ENCODE measurements around the gene MINDY2. TPM values are rescaled to one million over a fixed set of nuclear protein-coding genes. Genes with fewer than 3 reads are reported as not detected.

Gene MINDY2
- total and polyA plus RNA-seq, 2 of the 8 experiments (the other 6 are each of a cell fraction or from before 2014, with no cell fraction given), result 3.1 to 25.7 TPM

DNA sequence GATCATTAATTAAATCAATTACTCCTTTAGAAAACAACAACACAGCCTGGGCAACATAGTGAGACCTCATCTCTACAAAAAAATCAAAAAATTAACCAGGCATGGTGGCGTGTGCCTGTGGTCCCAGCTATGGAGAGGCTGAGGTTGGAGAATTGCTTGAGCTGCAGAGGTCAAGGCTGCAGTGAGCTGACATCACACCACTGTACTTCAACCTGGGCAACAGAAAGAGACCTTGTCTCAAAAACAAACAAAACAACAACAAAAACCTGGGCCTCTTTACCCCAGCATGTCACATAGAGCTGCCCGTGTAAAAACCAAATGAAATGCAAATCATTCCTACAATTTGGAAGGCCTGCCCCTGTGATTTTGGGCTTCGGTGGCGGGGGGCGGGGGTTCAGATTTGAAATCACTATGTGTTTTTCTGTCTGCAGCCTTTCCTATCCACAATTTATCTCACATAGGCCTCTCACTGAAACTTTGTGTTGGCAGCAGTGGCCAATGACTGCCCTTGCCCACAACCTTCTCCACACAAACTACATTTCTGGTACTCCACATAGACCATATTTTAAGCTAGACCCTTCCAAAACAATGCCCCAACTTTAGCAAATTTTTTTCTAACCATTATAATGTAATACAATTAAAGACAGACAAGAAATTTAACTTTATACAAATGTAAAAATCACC, 28.1 kb upstream of the MINDY2 start (continued):
- TF ChIP-seq, protein P1, sequence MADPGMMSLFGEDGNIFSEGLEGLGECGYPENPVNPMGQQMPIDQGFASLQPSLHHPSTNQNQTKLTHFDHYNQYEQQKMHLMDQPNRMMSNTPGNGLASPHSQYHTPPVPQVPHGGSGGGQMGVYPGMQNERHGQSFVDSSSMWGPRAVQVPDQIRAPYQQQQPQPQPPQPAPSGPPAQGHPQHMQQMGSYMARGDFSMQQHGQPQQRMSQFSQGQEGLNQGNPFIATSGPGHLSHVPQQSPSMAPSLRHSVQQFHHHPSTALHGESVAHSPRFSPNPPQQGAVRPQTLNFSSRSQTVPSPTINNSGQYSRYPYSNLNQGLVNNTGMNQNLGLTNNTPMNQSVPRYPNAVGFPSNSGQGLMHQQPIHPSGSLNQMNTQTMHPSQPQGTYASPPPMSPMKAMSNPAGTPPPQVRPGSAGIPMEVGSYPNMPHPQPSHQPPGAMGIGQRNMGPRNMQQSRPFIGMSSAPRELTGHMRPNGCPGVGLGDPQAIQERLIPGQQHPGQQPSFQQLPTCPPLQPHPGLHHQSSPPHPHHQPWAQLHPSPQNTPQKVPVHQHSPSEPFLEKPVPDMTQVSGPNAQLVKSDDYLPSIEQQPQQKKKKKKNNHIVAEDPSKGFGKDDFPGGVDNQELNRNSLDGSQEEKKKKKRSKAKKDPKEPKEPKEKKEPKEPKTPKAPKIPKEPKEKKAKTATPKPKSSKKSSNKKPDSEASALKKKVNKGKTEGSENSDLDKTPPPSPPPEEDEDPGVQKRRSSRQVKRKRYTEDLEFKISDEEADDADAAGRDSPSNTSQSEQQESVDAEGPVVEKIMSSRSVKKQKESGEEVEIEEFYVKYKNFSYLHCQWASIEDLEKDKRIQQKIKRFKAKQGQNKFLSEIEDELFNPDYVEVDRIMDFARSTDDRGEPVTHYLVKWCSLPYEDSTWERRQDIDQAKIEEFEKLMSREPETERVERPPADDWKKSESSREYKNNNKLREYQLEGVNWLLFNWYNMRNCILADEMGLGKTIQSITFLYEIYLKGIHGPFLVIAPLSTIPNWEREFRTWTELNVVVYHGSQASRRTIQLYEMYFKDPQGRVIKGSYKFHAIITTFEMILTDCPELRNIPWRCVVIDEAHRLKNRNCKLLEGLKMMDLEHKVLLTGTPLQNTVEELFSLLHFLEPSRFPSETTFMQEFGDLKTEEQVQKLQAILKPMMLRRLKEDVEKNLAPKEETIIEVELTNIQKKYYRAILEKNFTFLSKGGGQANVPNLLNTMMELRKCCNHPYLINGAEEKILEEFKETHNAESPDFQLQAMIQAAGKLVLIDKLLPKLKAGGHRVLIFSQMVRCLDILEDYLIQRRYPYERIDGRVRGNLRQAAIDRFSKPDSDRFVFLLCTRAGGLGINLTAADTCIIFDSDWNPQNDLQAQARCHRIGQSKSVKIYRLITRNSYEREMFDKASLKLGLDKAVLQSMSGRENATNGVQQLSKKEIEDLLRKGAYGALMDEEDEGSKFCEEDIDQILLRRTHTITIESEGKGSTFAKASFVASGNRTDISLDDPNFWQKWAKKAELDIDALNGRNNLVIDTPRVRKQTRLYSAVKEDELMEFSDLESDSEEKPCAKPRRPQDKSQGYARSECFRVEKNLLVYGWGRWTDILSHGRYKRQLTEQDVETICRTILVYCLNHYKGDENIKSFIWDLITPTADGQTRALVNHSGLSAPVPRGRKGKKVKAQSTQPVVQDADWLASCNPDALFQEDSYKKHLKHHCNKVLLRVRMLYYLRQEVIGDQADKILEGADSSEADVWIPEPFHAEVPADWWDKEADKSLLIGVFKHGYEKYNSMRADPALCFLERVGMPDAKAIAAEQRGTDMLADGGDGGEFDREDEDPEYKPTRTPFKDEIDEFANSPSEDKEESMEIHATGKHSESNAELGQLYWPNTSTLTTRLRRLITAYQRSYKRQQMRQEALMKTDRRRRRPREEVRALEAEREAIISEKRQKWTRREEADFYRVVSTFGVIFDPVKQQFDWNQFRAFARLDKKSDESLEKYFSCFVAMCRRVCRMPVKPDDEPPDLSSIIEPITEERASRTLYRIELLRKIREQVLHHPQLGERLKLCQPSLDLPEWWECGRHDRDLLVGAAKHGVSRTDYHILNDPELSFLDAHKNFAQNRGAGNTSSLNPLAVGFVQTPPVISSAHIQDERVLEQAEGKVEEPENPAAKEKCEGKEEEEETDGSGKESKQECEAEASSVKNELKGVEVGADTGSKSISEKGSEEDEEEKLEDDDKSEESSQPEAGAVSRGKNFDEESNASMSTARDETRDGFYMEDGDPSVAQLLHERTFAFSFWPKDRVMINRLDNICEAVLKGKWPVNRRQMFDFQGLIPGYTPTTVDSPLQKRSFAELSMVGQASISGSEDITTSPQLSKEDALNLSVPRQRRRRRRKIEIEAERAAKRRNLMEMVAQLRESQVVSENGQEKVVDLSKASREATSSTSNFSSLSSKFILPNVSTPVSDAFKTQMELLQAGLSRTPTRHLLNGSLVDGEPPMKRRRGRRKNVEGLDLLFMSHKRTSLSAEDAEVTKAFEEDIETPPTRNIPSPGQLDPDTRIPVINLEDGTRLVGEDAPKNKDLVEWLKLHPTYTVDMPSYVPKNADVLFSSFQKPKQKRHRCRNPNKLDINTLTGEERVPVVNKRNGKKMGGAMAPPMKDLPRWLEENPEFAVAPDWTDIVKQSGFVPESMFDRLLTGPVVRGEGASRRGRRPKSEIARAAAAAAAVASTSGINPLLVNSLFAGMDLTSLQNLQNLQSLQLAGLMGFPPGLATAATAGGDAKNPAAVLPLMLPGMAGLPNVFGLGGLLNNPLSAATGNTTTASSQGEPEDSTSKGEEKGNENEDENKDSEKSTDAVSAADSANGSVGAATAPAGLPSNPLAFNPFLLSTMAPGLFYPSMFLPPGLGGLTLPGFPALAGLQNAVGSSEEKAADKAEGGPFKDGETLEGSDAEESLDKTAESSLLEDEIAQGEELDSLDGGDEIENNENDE (IDR thresholded peaks at IDR 0.05; ENCODE audit: insufficient replicate concordance, low read length), result no peak
- TF ChIP-seq SUZ12 (IDR thresholded peaks at IDR 0.05; ENCODE audit: low read length), result no peak
- TF ChIP-seq TCF12 (IDR thresholded peaks at IDR 0.05; ENCODE audit: low read depth, low read length), result no peak
- no peak for TF ChIP-seq EZH2 (IDR thresholded peaks at IDR 0.05; ENCODE audit: low read depth, low read length, severe bottlenecking)
- no peak for TF ChIP-seq CEBPB (IDR thresholded peaks at IDR 0.05; ENCODE audit: low read depth, low read length)

Measured in H1 (cell line).